ENCODE data around the gene SLC35F3.
"Not testable (repeated sequence)": the region's sequence is repeated elsewhere in the genome, so short reads cannot be mapped to it uniquely, and the experiment has no call there.

Gene SLC35F3

GRCh38 chr1:234111458-234112142, 207.1 kb downstream of the SLC35F3 start:
- Histone ChIP-seq H3K9me3 (ENCODE audit: control insufficient read depth, low read depth, low read length) (no peaks in the 10 kb centered on the region), H3K9ac (ENCODE audit: low read length) (no peak overlapping the region), H3K4me3 (ENCODE audit: low read length) (no peak overlapping the region), H3K4me1 (ENCODE audit: control insufficient read depth, low read depth, low read length) (peaks cover 3% of the 10 kb centered on the region), H3K27ac (ENCODE audit: low read length) (no peak overlapping the region), H3K27me3 (ENCODE audit: control insufficient read depth, insufficient read depth, low read length) (no peaks in the 10 kb centered on the region), H3K36me3 (ENCODE audit: control insufficient read depth, low read depth, low read length) (no peaks in the 10 kb centered on the region)

- Histone ChIP-seq H3K4me3 (ENCODE audit: low read length) (no peak overlapping the region), H3K27me3 (ENCODE audit: control insufficient read depth, insufficient read depth, low read length) (no peaks in the 10 kb centered on the region), H3K27ac (ENCODE audit: low read length) (no peak overlapping the region), H3K4me1 (ENCODE audit: control insufficient read depth, low read depth, low read length) (no peaks in the 10 kb centered on the region), H3K36me3 (ENCODE audit: control insufficient read depth, low read depth, low read length) (no peaks in the 10 kb centered on the region), H3K9ac (ENCODE audit: low read length) (no peak overlapping the region), H3K9me3 (ENCODE audit: control insufficient read depth, low read depth, low read length) (no peaks in the 10 kb centered on the region)
These were observed 210.3 kb downstream of the SLC35F3 start for GRCh38 chr1:234114648-234115307.

- Histone ChIP-seq H3K27me3 (ENCODE audit: control insufficient read depth, insufficient read depth, low read length) (no peaks in the 10 kb centered on the region), H3K9ac (ENCODE audit: low read length) (no peak overlapping the region), H3K27ac (ENCODE audit: low read length) (no peak overlapping the region), H3K36me3 (ENCODE audit: control insufficient read depth, low read depth, low read length) (no peaks in the 10 kb centered on the region), H3K9me3 (ENCODE audit: control insufficient read depth, low read depth, low read length) (no peaks in the 10 kb centered on the region), H3K4me1 (ENCODE audit: control insufficient read depth, low read depth, low read length) (no peaks in the 10 kb centered on the region), H3K4me3 (ENCODE audit: low read length) (no peak overlapping the region)
These were observed 214.4 kb downstream of the SLC35F3 start for GRCh38 chr1:234118911-234119310.

GRCh38 chr1:234119431-234119830, 215.0 kb downstream of the SLC35F3 start:
- H3K9me3 ChIP-seq (ENCODE audit: control insufficient read depth, low read depth, low read length), result no peaks in the 10 kb centered on the region
- no peaks in the 10 kb centered on the region for H3K36me3 ChIP-seq (ENCODE audit: control insufficient read depth, low read depth, low read length)
- peaks cover 4% of the 10 kb centered on the region for H3K27me3 ChIP-seq (ENCODE audit: control insufficient read depth, insufficient read depth, low read length)
- H3K4me3 ChIP-seq (ENCODE audit: low read length), result no peak overlapping the region
- H3K9ac ChIP-seq (ENCODE audit: low read length), result no peak overlapping the region
- no peaks in the 10 kb centered on the region for H3K4me1 ChIP-seq (ENCODE audit: control insufficient read depth, low read depth, low read length)
- no peak overlapping the region for H3K27ac ChIP-seq (ENCODE audit: low read length)

- H3K36me3 ChIP-seq (ENCODE audit: control insufficient read depth, low read depth, low read length), result no peaks in the 10 kb centered on the region
- no peak overlapping the region for H3K27ac ChIP-seq (ENCODE audit: low read length)
- no peak overlapping the region for H3K4me3 ChIP-seq (ENCODE audit: low read length)
These were observed 216.0 kb downstream of the SLC35F3 start for GRCh38 chr1:234120327-234120944.

GRCh38 chr1:234121659-234122058, 217.2 kb downstream of the SLC35F3 start:
- H3K4me1 ChIP-seq (ENCODE audit: control insufficient read depth, low read depth, low read length); H3K9me3 ChIP-seq (ENCODE audit: control insufficient read depth, low read depth, low read length); H3K4me3 ChIP-seq (ENCODE audit: low read length); H3K36me3 ChIP-seq (ENCODE audit: control insufficient read depth, low read depth, low read length); H3K27ac ChIP-seq (ENCODE audit: low read length); H3K9ac ChIP-seq (ENCODE audit: low read length): not testable (repeated sequence)
- peaks cover 10% of the 10 kb centered on the region for H3K27me3 ChIP-seq (ENCODE audit: control insufficient read depth, insufficient read depth, low read length)

More at GRCh38 chr1:234120327-234120944, 216.0 kb downstream of the SLC35F3 start:
- Histone ChIP-seq H3K9me3 (ENCODE audit: control insufficient read depth, low read depth, low read length) (no peaks in the 10 kb centered on the region), H3K27me3 (ENCODE audit: control insufficient read depth, insufficient read depth, low read length) (peaks cover 10% of the 10 kb centered on the region), H3K9ac (ENCODE audit: low read length) (no peak overlapping the region), H3K4me1 (ENCODE audit: control insufficient read depth, low read depth, low read length) (no peaks in the 10 kb centered on the region)

- H3K4me3 ChIP-seq (ENCODE audit: low read length); H3K9me3 ChIP-seq (ENCODE audit: control insufficient read depth, low read depth, low read length); H3K9ac ChIP-seq (ENCODE audit: low read length); H3K4me1 ChIP-seq (ENCODE audit: control insufficient read depth, low read depth, low read length); H3K27ac ChIP-seq (ENCODE audit: low read length); H3K36me3 ChIP-seq (ENCODE audit: control insufficient read depth, low read depth, low read length): not testable (repeated sequence)
- peaks cover 10% of the 10 kb centered on the region for H3K27me3 ChIP-seq (ENCODE audit: control insufficient read depth, insufficient read depth, low read length)
These were observed 218.1 kb downstream of the SLC35F3 start for GRCh38 chr1:234122571-234122970.

- Histone ChIP-seq H3K9me3 (ENCODE audit: control insufficient read depth, low read depth, low read length) (no peaks in the 10 kb centered on the region), H3K27ac (ENCODE audit: low read length) (no peak overlapping the region), H3K27me3 (ENCODE audit: control insufficient read depth, insufficient read depth, low read length) (peaks cover 10% of the 10 kb centered on the region), H3K4me3 (ENCODE audit: low read length) (no peak overlapping the region), H3K9ac (ENCODE audit: low read length) (no peak overlapping the region), H3K4me1 (ENCODE audit: control insufficient read depth, low read depth, low read length) (no peaks in the 10 kb centered on the region), H3K36me3 (ENCODE audit: control insufficient read depth, low read depth, low read length) (no peaks in the 10 kb centered on the region)
These were observed 219.4 kb downstream of the SLC35F3 start for GRCh38 chr1:234123867-234124266.

- H3K27me3 ChIP-seq (ENCODE audit: control insufficient read depth, insufficient read depth, low read length), result peaks cover 10% of the 10 kb centered on the region
- no peaks in the 10 kb centered on the region for H3K9me3 ChIP-seq (ENCODE audit: control insufficient read depth, low read depth, low read length)
- H3K36me3 ChIP-seq (ENCODE audit: control insufficient read depth, low read depth, low read length), result no peaks in the 10 kb centered on the region
- H3K4me1 ChIP-seq (ENCODE audit: control insufficient read depth, low read depth, low read length), result no peaks in the 10 kb centered on the region
- no peak overlapping the region for H3K27ac ChIP-seq (ENCODE audit: low read length)
- no peak overlapping the region for H3K9ac ChIP-seq (ENCODE audit: low read length)
- H3K4me3 ChIP-seq (ENCODE audit: low read length), result no peak overlapping the region
These were observed 220.8 kb downstream of the SLC35F3 start for GRCh38 chr1:234125283-234125682.

GRCh38 chr1:234125714-234126113, 221.2 kb downstream of the SLC35F3 start:
- Histone ChIP-seq H3K27ac (ENCODE audit: low read length) (no peak overlapping the region), H3K4me1 (ENCODE audit: control insufficient read depth, low read depth, low read length) (no peaks in the 10 kb centered on the region), H3K4me3 (ENCODE audit: low read length) (no peak overlapping the region), H3K27me3 (ENCODE audit: control insufficient read depth, insufficient read depth, low read length) (peaks cover 10% of the 10 kb centered on the region), H3K36me3 (ENCODE audit: control insufficient read depth, low read depth, low read length) (no peaks in the 10 kb centered on the region), H3K9ac (ENCODE audit: low read length) (no peak overlapping the region), H3K9me3 (ENCODE audit: control insufficient read depth, low read depth, low read length) (no peaks in the 10 kb centered on the region)

- H3K27me3 ChIP-seq (ENCODE audit: control insufficient read depth, insufficient read depth, low read length), result peaks cover 10% of the 10 kb centered on the region
- no peaks in the 10 kb centered on the region for H3K9me3 ChIP-seq (ENCODE audit: control insufficient read depth, low read depth, low read length)
- H3K4me3 ChIP-seq (ENCODE audit: low read length), result no peak overlapping the region
- H3K9ac ChIP-seq (ENCODE audit: low read length), result no peak overlapping the region
- H3K4me1 ChIP-seq (ENCODE audit: control insufficient read depth, low read depth, low read length), result no peaks in the 10 kb centered on the region
- no peaks in the 10 kb centered on the region for H3K36me3 ChIP-seq (ENCODE audit: control insufficient read depth, low read depth, low read length)
- no peak overlapping the region for H3K27ac ChIP-seq (ENCODE audit: low read length)
These were observed 222.7 kb downstream of the SLC35F3 start for GRCh38 chr1:234127026-234127671.
